Liver (tissue), 3 donors: ENCODE results near the gene UBE2C.

Experiments used
- ATF3 ChIP-seq: IDR thresholded peaks from 2 replicates; pipeline ENCODE4 v1.6.1; 2016; ENCODE audit warnings: antibody characterized with exemption
- FOXA1 ChIP-seq: IDR thresholded peaks from 2 replicates; pipeline ENCODE4 v1.6.1; 2016; ENCODE audit warnings: antibody characterized with exemption
- JUND ChIP-seq, 2 donors: IDR thresholded peaks; 2 replicates each; pipeline ENCODE4 v1.6.1; 2016; ENCODE audit warnings: antibody characterized with exemption in 2 of 2
- RAD21 ChIP-seq, 2 donors: IDR thresholded peaks; 2 replicates each; pipeline ENCODE4 v1.6.1; 2016; ENCODE audit warnings: antibody characterized with exemption in 2 of 2, mild to moderate bottlenecking in 2 of 2
- RXRA ChIP-seq, 2 donors: IDR thresholded peaks; 2 replicates each; pipeline ENCODE4 v1.6.1; 2017 to 2018; ENCODE audit warnings: antibody characterized with exemption in 2 of 2, mild to moderate bottlenecking in 1 of 2
- SP1 ChIP-seq: IDR thresholded peaks from 2 replicates; pipeline ENCODE4 v1.6.1; 2018; ENCODE audit warnings: antibody characterized with exemption, mild to moderate bottlenecking
- TF ChIP-seq, protein P1 (sequence below): fragments of 150-350 bp; IDR thresholded peaks from 2 replicates; pipeline ENCODE4 v1.5.1; 2017; ENCODE audit warnings: improper control_type of control experiment, low read depth, low read length; ENCODE audit not compliant: missing input control
- donor health status: healthy.
- donor health status: healthy.

GRCh38 chr20:45834797-45835161, 22.3 kb downstream of the UBE2C start:
- TF ChIP-seq RAD21 (IDR thresholded peaks at IDR 0.05) (no peak), JUND (IDR thresholded peaks at IDR 0.05) (no peak), SP1 (no peak), ATF3 (no peak), RXRA (IDR thresholded peaks at IDR 0.05) (no peak), FOXA1 (no peak)
- TF ChIP-seq, protein P1, sequence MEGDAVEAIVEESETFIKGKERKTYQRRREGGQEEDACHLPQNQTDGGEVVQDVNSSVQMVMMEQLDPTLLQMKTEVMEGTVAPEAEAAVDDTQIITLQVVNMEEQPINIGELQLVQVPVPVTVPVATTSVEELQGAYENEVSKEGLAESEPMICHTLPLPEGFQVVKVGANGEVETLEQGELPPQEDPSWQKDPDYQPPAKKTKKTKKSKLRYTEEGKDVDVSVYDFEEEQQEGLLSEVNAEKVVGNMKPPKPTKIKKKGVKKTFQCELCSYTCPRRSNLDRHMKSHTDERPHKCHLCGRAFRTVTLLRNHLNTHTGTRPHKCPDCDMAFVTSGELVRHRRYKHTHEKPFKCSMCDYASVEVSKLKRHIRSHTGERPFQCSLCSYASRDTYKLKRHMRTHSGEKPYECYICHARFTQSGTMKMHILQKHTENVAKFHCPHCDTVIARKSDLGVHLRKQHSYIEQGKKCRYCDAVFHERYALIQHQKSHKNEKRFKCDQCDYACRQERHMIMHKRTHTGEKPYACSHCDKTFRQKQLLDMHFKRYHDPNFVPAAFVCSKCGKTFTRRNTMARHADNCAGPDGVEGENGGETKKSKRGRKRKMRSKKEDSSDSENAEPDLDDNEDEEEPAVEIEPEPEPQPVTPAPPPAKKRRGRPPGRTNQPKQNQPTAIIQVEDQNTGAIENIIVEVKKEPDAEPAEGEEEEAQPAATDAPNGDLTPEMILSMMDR, result no peak
